Stimulated activated naive B cell treated with anti-CD40 and anti-IgM and Interleukin-4, amounts not matched to agents 10 μg/mL and 1 μg/mL and 100 μg/mL, for 72 hours (primary cell): ENCODE results near the gene SERPINI2.

Source experiments
- ATAC-seq, 2 donors: fragments of 150-1000 bp; cut with Tn5 transposase; replicated peaks; 2 replicates each; pipeline ENCODE4 v1.10.0; 2021; ENCODE audit warnings: moderate library complexity in 1 of 2
- DNase-seq: peaks from one replicate; pipeline ENCODE4 v3.0.0; 2021
- H3K27ac Mint-ChIP-seq: one replicate; pipeline ENCODE4 v1.8.0; 2022; ENCODE audit warnings: mild to moderate bottlenecking, mixed read lengths
- H3K27me3 Mint-ChIP-seq, 2 donors: one replicate each; pipeline ENCODE4 v1.8.0; 2022; ENCODE audit warnings: mixed read lengths in 2 of 2
- H3K36me3 Mint-ChIP-seq, 2 donors: one replicate each; pipeline ENCODE4 v1.8.0; 2022; ENCODE audit warnings: mixed read lengths in 2 of 2, mild to moderate bottlenecking in 1 of 2
- H3K4me1 Mint-ChIP-seq, 2 donors: one replicate each; pipeline ENCODE4 v1.8.0; 2022; ENCODE audit warnings: mixed read lengths in 2 of 2, mild to moderate bottlenecking in 1 of 2
- H3K4me3 Mint-ChIP-seq, 2 donors: one replicate each; pipeline ENCODE4 v1.8.0; 2022; ENCODE audit warnings: mild to moderate bottlenecking in 2 of 2, mixed read lengths in 2 of 2, moderate library complexity in 1 of 2
- H3K9me3 Mint-ChIP-seq, 2 donors: one replicate each; pipeline ENCODE4 v1.8.0; 2022; ENCODE audit warnings: mixed read lengths in 2 of 2, mild to moderate bottlenecking in 1 of 2

The SERPINI2 gene

GRCh38 chr3:167473863-167474262 is at the start of gene SERPINI2:
Gene SERPINI2 (minus strand): TSS chr3:167474042. CDS start chr3:167471834, 2,208 bp downstream.
- no peak within 1 kb of the TSS for H3K4me3 Mint-ChIP-seq
- no peak within 1 kb of the TSS for H3K27ac Mint-ChIP-seq
- H3K9me3 Mint-ChIP-seq: no peaks in the 10 kb centered on the region

GRCh38 chr3:167521006-167521355 is 47.1 kb upstream of the SERPINI2 start:
- ATAC-seq (no peak), DNase-seq (no peak)
- H3K4me1 Mint-ChIP-seq: no peaks in the 10 kb centered on the region
- H3K4me3 Mint-ChIP-seq: no peak overlapping the region
- no peaks in the 10 kb centered on the region for H3K36me3 Mint-ChIP-seq
- peaks cover 0 to 3% of the 10 kb centered on the region in 2 donors for H3K9me3 Mint-ChIP-seq
- no peak overlapping the region for H3K27ac Mint-ChIP-seq
- H3K27me3 Mint-ChIP-seq: no peaks in the 10 kb centered on the region

More at GRCh38 chr3:167473863-167474262, at the start of gene SERPINI2:
- Mint-ChIP-seq H3K36me3 (no peaks in the 10 kb centered on the region), H3K27me3 (no peaks in the 10 kb centered on the region), H3K4me1 (no peaks in the 10 kb centered on the region)
- DNase-seq (no peak), ATAC-seq (no peak)

GRCh38 chr3:167520266-167521005 is 46.6 kb upstream of the SERPINI2 start:
- Mint-ChIP-seq H3K36me3 (no peaks in the 10 kb centered on the region), H3K4me1 (no peaks in the 10 kb centered on the region), H3K9me3 (peaks cover 0 to 3% of the 10 kb centered on the region in 2 donors), H3K27me3 (no peaks in the 10 kb centered on the region), H3K27ac (no peak overlapping the region), H3K4me3 (no peak overlapping the region)
- ATAC-seq (no peak), DNase-seq (no peak)

- no peaks in the 10 kb centered on the region for H3K36me3 Mint-ChIP-seq
- DNase-seq (no peak), ATAC-seq (no peak)
- no peaks in the 10 kb centered on the region for H3K4me1 Mint-ChIP-seq
- H3K4me3 Mint-ChIP-seq: no peak overlapping the region
- H3K27me3 Mint-ChIP-seq: no peaks in the 10 kb centered on the region
- H3K9me3 Mint-ChIP-seq: no peaks in the 10 kb centered on the region
- H3K27ac Mint-ChIP-seq: no peak overlapping the region
Observed at GRCh38 chr3:167507954-167508353, 34.1 kb upstream of the SERPINI2 start.

GRCh38 chr3:167502401-167502800 is 28.6 kb upstream of the SERPINI2 start:
- no peak for ATAC-seq
- H3K36me3 Mint-ChIP-seq: no peaks in the 10 kb centered on the region
- no peak overlapping the region for H3K4me3 Mint-ChIP-seq

GRCh38 chr3:167501941-167502340 is 28.1 kb upstream of the SERPINI2 start:
- Mint-ChIP-seq H3K4me3 (no peak overlapping the region), H3K4me1 (no peaks in the 10 kb centered on the region), H3K36me3 (no peaks in the 10 kb centered on the region), H3K27me3 (no peaks in the 10 kb centered on the region), H3K9me3 (no peaks in the 10 kb centered on the region), H3K27ac (no peak overlapping the region)
- no peak for DNase-seq
- ATAC-seq: no peak

More at GRCh38 chr3:167502401-167502800, 28.6 kb upstream of the SERPINI2 start:
- H3K9me3 Mint-ChIP-seq: no peaks in the 10 kb centered on the region
- H3K27ac Mint-ChIP-seq: no peak overlapping the region
- H3K27me3 Mint-ChIP-seq: no peaks in the 10 kb centered on the region
- no peaks in the 10 kb centered on the region for H3K4me1 Mint-ChIP-seq
- no peak for DNase-seq

GRCh38 chr3:167497903-167498302 is 24.1 kb upstream of the SERPINI2 start:
- no peak overlapping the region for H3K4me3 Mint-ChIP-seq
- H3K36me3 Mint-ChIP-seq: no peaks in the 10 kb centered on the region
- DNase-seq (no peak), ATAC-seq (no peak)
- no peaks in the 10 kb centered on the region for H3K4me1 Mint-ChIP-seq
- no peaks in the 10 kb centered on the region for H3K9me3 Mint-ChIP-seq
- no peak overlapping the region for H3K27ac Mint-ChIP-seq
- H3K27me3 Mint-ChIP-seq: no peaks in the 10 kb centered on the region

GRCh38 chr3:167493244-167493643 is 19.4 kb upstream of the SERPINI2 start:
- no peaks in the 10 kb centered on the region for H3K27me3 Mint-ChIP-seq
- no peaks in the 10 kb centered on the region for H3K9me3 Mint-ChIP-seq
- no peak overlapping the region for H3K4me3 Mint-ChIP-seq
- DNase-seq: no peak
- peaks cover 0 to 5% of the 10 kb centered on the region in 2 donors for H3K4me1 Mint-ChIP-seq
- no peak overlapping the region for H3K27ac Mint-ChIP-seq
- no peak for ATAC-seq
- H3K36me3 Mint-ChIP-seq: no peaks in the 10 kb centered on the region

GRCh38 chr3:167491621-167492020 is 17.8 kb upstream of the SERPINI2 start:
- Mint-ChIP-seq H3K4me3 (no peak overlapping the region), H3K9me3 (peaks cover 0 to 4% of the 10 kb centered on the region in 2 donors), H3K27me3 (no peaks in the 10 kb centered on the region), H3K36me3 (no peaks in the 10 kb centered on the region), H3K27ac (no peak overlapping the region), H3K4me1 (peaks cover 0 to 5% of the 10 kb centered on the region in 2 donors)
- DNase-seq (no peak), ATAC-seq (no peak)

- no peak overlapping the region for H3K4me3 Mint-ChIP-seq
- ATAC-seq (no peak), DNase-seq (no peak)
- H3K27me3 Mint-ChIP-seq: no peaks in the 10 kb centered on the region
- no peak overlapping the region for H3K27ac Mint-ChIP-seq
- peaks cover 2 to 6% of the 10 kb centered on the region in 2 donors for H3K9me3 Mint-ChIP-seq
- H3K36me3 Mint-ChIP-seq: no peaks in the 10 kb centered on the region
- peaks cover 0 to 5% of the 10 kb centered on the region in 2 donors for H3K4me1 Mint-ChIP-seq
Observed at GRCh38 chr3:167489571-167489970, 15.7 kb upstream of the SERPINI2 start.

GRCh38 chr3:167487556-167487955 is 13.7 kb upstream of the SERPINI2 start:
- no peaks in the 10 kb centered on the region for H3K36me3 Mint-ChIP-seq
- no peak overlapping the region for H3K27ac Mint-ChIP-seq
- no peak overlapping the region for H3K4me3 Mint-ChIP-seq
- no peaks in the 10 kb centered on the region for H3K27me3 Mint-ChIP-seq
- H3K4me1 Mint-ChIP-seq: peaks cover 0 to 5% of the 10 kb centered on the region in 2 donors
- H3K9me3 Mint-ChIP-seq: peaks cover 4 to 6% of the 10 kb centered on the region in 2 donors
- ATAC-seq (no peak), DNase-seq (no peak)

GRCh38 chr3:167484551-167484950 is 10.7 kb upstream of the SERPINI2 start:
- Mint-ChIP-seq H3K27me3 (no peaks in the 10 kb centered on the region), H3K4me3 (no peak overlapping the region), H3K27ac (no peak overlapping the region), H3K36me3 (no peaks in the 10 kb centered on the region), H3K9me3 (peaks cover 4 to 6% of the 10 kb centered on the region in 2 donors), H3K4me1 (no peaks in the 10 kb centered on the region)
- ATAC-seq (no peak), DNase-seq (no peak)

GRCh38 chr3:167483708-167484475 is 10.1 kb upstream of the SERPINI2 start:
- H3K4me1 Mint-ChIP-seq: no peaks in the 10 kb centered on the region
- DNase-seq (no peak), ATAC-seq (no peak)
- no peak overlapping the region for H3K27ac Mint-ChIP-seq
- no peaks in the 10 kb centered on the region for H3K27me3 Mint-ChIP-seq
- H3K36me3 Mint-ChIP-seq: no peaks in the 10 kb centered on the region
- no peak overlapping the region for H3K4me3 Mint-ChIP-seq
- H3K9me3 Mint-ChIP-seq: peaks cover 4 to 6% of the 10 kb centered on the region in 2 donors

GRCh38 chr3:167481164-167481563 is 7.3 kb upstream of the SERPINI2 start:
- Mint-ChIP-seq H3K4me3 (no peak overlapping the region), H3K27ac (no peak overlapping the region), H3K27me3 (no peaks in the 10 kb centered on the region), H3K4me1 (no peaks in the 10 kb centered on the region), H3K9me3 (peaks cover 0 to 4% of the 10 kb centered on the region in 2 donors), H3K36me3 (no peaks in the 10 kb centered on the region)
- ATAC-seq (no peak), DNase-seq (no peak)

GRCh38 chr3:167480748-167481147 is 6.9 kb upstream of the SERPINI2 start:
- no peak overlapping the region for H3K27ac Mint-ChIP-seq
- H3K36me3 Mint-ChIP-seq: no peaks in the 10 kb centered on the region
- H3K9me3 Mint-ChIP-seq: peaks cover 0 to 3% of the 10 kb centered on the region in 2 donors
- no peaks in the 10 kb centered on the region for H3K4me1 Mint-ChIP-seq
- no peak overlapping the region for H3K4me3 Mint-ChIP-seq
- H3K27me3 Mint-ChIP-seq: no peaks in the 10 kb centered on the region
- no peak for DNase-seq
- ATAC-seq: no peak
